Kidney epithelial cell (primary cell): ENCODE measurements around the gene CBX4. TPM values are rescaled to one million over a fixed set of nuclear protein-coding genes. Genes with fewer than 3 reads are reported as not detected.
A peak's percentile ranks its signal among the peaks of the same experiment; 100 is the strongest.

ENCODE experiments used
- DNase-seq: peaks from one replicate; pipeline ENCODE4 v3.0.0-alpha.2; 2010; ENCODE audit warnings: low read depth
- H3K27me3 ChIP-seq: 2 replicates; pipeline ENCODE4 v1.6.0; 2011; ENCODE audit warnings: low read length; ENCODE audit not compliant: control insufficient read depth, insufficient read depth
- H3K36me3 ChIP-seq: 2 replicates; pipeline ENCODE4 v1.5.1; 2011; ENCODE audit warnings: low read length; ENCODE audit not compliant: control insufficient read depth, insufficient read depth
- H3K4me3 ChIP-seq: 2 replicates; pipeline ENCODE4 v1.5.1; 2011; ENCODE audit warnings: low read depth, mild to moderate bottlenecking, control low read depth, low read length
- CTCF ChIP-seq: IDR thresholded peaks from 2 replicates; pipeline ENCODE4 v1.5.1; 2011; ENCODE audit warnings: mild to moderate bottlenecking, moderate library complexity, low read length, control low read depth, inconsistent platforms; ENCODE audit not compliant: insufficient read depth, poor library complexity, severe bottlenecking
- total RNA-seq: library from RNA; depleted of rRNA; stranded (reverse); fragments of >200 nt; gene quantifications from 2 replicates; pipeline ENCODE4 v1.2.3, GENCODE V29; 2015

Gene CBX4
- total RNA-seq, 1 donor from 2014 or later: 24.0 TPM

- no peak for DNase-seq
- H3K4me3 ChIP-seq: no peak overlapping the region
- H3K27me3 ChIP-seq: peaks cover 52% of the 10 kb centered on the region
- no peaks in the 10 kb centered on the region for H3K36me3 ChIP-seq
- peak; percentile 75 for TF ChIP-seq CTCF
Observed at GRCh38 chr17:79844869-79845600, 5.8 kb upstream of the CBX4 start.

GRCh38 chr17:79843816-79844800 lies 4.9 kb upstream of the CBX4 start:
- TF ChIP-seq CTCF: no peak
- DNase-seq: no peak
- Histone ChIP-seq H3K4me3 (peak overlapping the region; percentile 30), H3K27me3 (peaks cover 58% of the 10 kb centered on the region), H3K36me3 (no peaks in the 10 kb centered on the region)

GRCh38 chr17:79843474-79843815 lies 4.2 kb upstream of the CBX4 start:
- H3K4me3 ChIP-seq: peak overlapping the region; percentile 30
- no peaks in the 10 kb centered on the region for H3K36me3 ChIP-seq
- no peak for TF ChIP-seq CTCF
- no peak for DNase-seq
- H3K27me3 ChIP-seq: peaks cover 58% of the 10 kb centered on the region

- H3K36me3 ChIP-seq: no peaks in the 10 kb centered on the region
- DNase-seq: no peak
- no peak for TF ChIP-seq CTCF
- peaks cover 58% of the 10 kb centered on the region for H3K27me3 ChIP-seq
- no peak overlapping the region for H3K4me3 ChIP-seq
Observed at GRCh38 chr17:79842656-79843473, 3.6 kb upstream of the CBX4 start.

- no peak for TF ChIP-seq CTCF
- no peak for DNase-seq
- Histone ChIP-seq H3K27me3 (peaks cover 58% of the 10 kb centered on the region), H3K36me3 (no peaks in the 10 kb centered on the region), H3K4me3 (no peak overlapping the region)
Observed at GRCh38 chr17:79842136-79842655, 3.0 kb upstream of the CBX4 start.
